CD14-positive monocyte (primary cell): ENCODE measurements around the gene HIPK1. TPM values are rescaled to one million over a fixed set of nuclear protein-coding genes. Genes with fewer than 3 reads are reported as not detected.

Experiments
- DNase-seq, 3 donors: peaks; one replicate each; pipeline ENCODE4 v3.0.0-alpha.2; 2011 to 2022
- H2AFZ ChIP-seq: 2 replicates; pipeline ENCODE4 v1.6.0; 2012; ENCODE audit warnings: mild to moderate bottlenecking, low read depth, low read length, inconsistent platforms; ENCODE audit not compliant: insufficient read depth, poor library complexity, severe bottlenecking
- H3K27ac ChIP-seq, 2 donors: 1 replicate in 1 of 2; 2 replicates in 1 of 2; pipeline ENCODE4 v1.5.1; 2012 to 2013; ENCODE audit warnings: low read length in 2 of 2, control low read depth in 1 of 2, inconsistent platforms in 1 of 2, low read depth in 1 of 2, mild to moderate bottlenecking in 1 of 2
- H3K27me3 ChIP-seq, 2 donors: one replicate each; pipeline versions ENCODE4 v1.6.0 to v1.6.1; 2011 to 2013; ENCODE audit warnings: low read length in 2 of 2; ENCODE audit not compliant: control insufficient read depth in 2 of 2, insufficient read depth in 2 of 2
- H3K36me3 ChIP-seq, 2 donors: replicated peaks in 1 of 2; 1 replicate in 1 of 2; 2 replicates in 1 of 2; pipeline versions ENCODE4 v1.5.1 to v1.6.1; 2012 to 2013; ENCODE audit warnings: low read length in 2 of 2, control low read depth in 1 of 2, inconsistent platforms in 1 of 2, mild to moderate bottlenecking in 1 of 2; ENCODE audit not compliant: insufficient read depth in 2 of 2, control insufficient read depth in 1 of 2
- H3K4me1 ChIP-seq, 2 donors: 1 replicate in 1 of 2; 2 replicates in 1 of 2; pipeline versions ENCODE4 v1.5.1 to v1.6.1; 2012 to 2013; ENCODE audit warnings: low read length in 2 of 2, control low read depth in 1 of 2, inconsistent platforms in 1 of 2, mild to moderate bottlenecking in 1 of 2, moderate library complexity in 1 of 2; ENCODE audit not compliant: insufficient read depth in 2 of 2, control insufficient read depth in 1 of 2
- H3K4me2 ChIP-seq: replicated peaks from 2 replicates; pipeline ENCODE3; 2012; ENCODE audit warnings: low read length, moderate library complexity, mild to moderate bottlenecking; ENCODE audit not compliant: poor library complexity, severe bottlenecking; ENCODE audit errors: extremely low read depth
- H3K4me3 ChIP-seq, 3 experiments: fragments of 200-600 bp in 1 of 3; sonication (generic) in 1 of 3; replicated peaks in 1 of 3; 1 replicate in 2 of 3; 2 replicates in 1 of 3; pipeline ENCODE4 v1.5.1; 2011 to 2013; ENCODE audit warnings: low read length in 3 of 3, mild to moderate bottlenecking in 3 of 3, control low read depth in 2 of 3, low read depth in 2 of 3, inconsistent platforms in 1 of 3, moderate library complexity in 1 of 3
- H3K79me2 ChIP-seq: 2 replicates; pipeline ENCODE4 v1.6.0; 2012; ENCODE audit warnings: mild to moderate bottlenecking, control low read depth, inconsistent platforms, low read length, moderate library complexity; ENCODE audit not compliant: insufficient read depth
- H3K9ac ChIP-seq: 2 replicates; pipeline ENCODE4 v1.6.0; 2017; ENCODE audit warnings: low read length, mild to moderate bottlenecking; ENCODE audit not compliant: insufficient read depth, poor library complexity, severe bottlenecking
- H3K9me3 ChIP-seq, 2 donors: replicated peaks in 1 of 2; 1 replicate in 1 of 2; 2 replicates in 1 of 2; pipeline versions ENCODE4 v1.5.1 to v1.6.1; 2012 to 2013; ENCODE audit warnings: low read length in 2 of 2, control low read depth in 1 of 2; ENCODE audit not compliant: control insufficient read depth in 1 of 2, insufficient read depth in 1 of 2
- H4K20me1 ChIP-seq: 2 replicates; pipeline ENCODE4 v1.6.0; 2012; ENCODE audit warnings: mild to moderate bottlenecking, low read length, control low read depth, moderate library complexity; ENCODE audit not compliant: insufficient read depth
- H3K27ac Mint-ChIP-seq, 7 donors: one replicate each; pipeline ENCODE4 v1.8.0; 2020; ENCODE audit warnings: mild to moderate bottlenecking in 7 of 7, mixed read lengths in 7 of 7, moderate library complexity in 6 of 7, inconsistent platforms in 2 of 7
- H3K27me3 Mint-ChIP-seq, 3 donors: one replicate each; pipeline ENCODE4 v1.8.0; 2021 to 2022; ENCODE audit warnings: low read depth in 3 of 3, mild to moderate bottlenecking in 3 of 3, mixed read lengths in 3 of 3, moderate library complexity in 3 of 3, inconsistent platforms in 1 of 3
- H3K36me3 Mint-ChIP-seq, 2 donors: one replicate each; pipeline ENCODE4 v1.8.0; 2020; ENCODE audit warnings: mixed read lengths in 2 of 2, inconsistent platforms in 1 of 2, mild to moderate bottlenecking in 1 of 2
- H3K4me1 Mint-ChIP-seq: one replicate; pipeline ENCODE4 v1.8.0; 2020; ENCODE audit warnings: mild to moderate bottlenecking, mixed read lengths
- H3K4me3 Mint-ChIP-seq, 2 donors: one replicate each; pipeline ENCODE4 v1.8.0; 2020; ENCODE audit warnings: mild to moderate bottlenecking in 2 of 2, mixed read lengths in 2 of 2, moderate library complexity in 1 of 2
- H3K9me3 Mint-ChIP-seq, 7 donors: one replicate each; pipeline ENCODE4 v1.8.0; 2020 to 2022; ENCODE audit warnings: mixed read lengths in 7 of 7, mild to moderate bottlenecking in 6 of 7, moderate library complexity in 6 of 7, inconsistent platforms in 2 of 7
- WGBS: methylation state at CpG from one replicate; pipeline ENCODE4 v1.1.5; 2013; ENCODE audit warnings: missing lambda C conversion rate; ENCODE audit not compliant: insufficient coverage; 5-methylcytosine and 5-hydroxymethylcytosine counted together
- intact Hi-C, 2 donors: fragments of 100-400 bp; cut with micrococcal nuclease; formaldehyde crosslinking; loops; one replicate each; pipeline versions ENCODE4 v1.15.0 to v1.15.1; 2023
- polyA plus RNA-seq, 3 donors: library from polyadenylated mRNA; depleted of rRNA in 1 of 3; unstranded in 2 of 3; stranded (reverse) in 1 of 3; fragments of 300-500 nt in 2 of 3; fragments of >200 nt in 1 of 3; fragmentation: Illumina TruSeq in 2 of 3; gene quantifications; 1 replicate in 2 of 3; 2 replicates in 1 of 3; pipeline ENCODE4 v1.2.3, GENCODE V29; 2012 to 2021
- TF ChIP-seq, protein P1 (sequence below): fragments of 200-600 bp; IDR thresholded peaks from one replicate; pipeline ENCODE4 v1.8.0; 2022; ENCODE audit warnings: antibody characterized with exemption, mild to moderate bottlenecking

The HIPK1 gene
- polyA plus RNA-seq, 3 donors = 10.1 to 57.2 (median 14.8) TPM

GRCh38 chr1:113980110-113980509 is 51.0 kb downstream of the HIPK1 start:
- Histone ChIP-seq H3K27ac (no peak overlapping the region), H3K4me2 (no peak overlapping the region), H3K27me3 (no peaks in the 10 kb centered on the region), H3K9me3 (no peaks in the 10 kb centered on the region), H3K4me1 (peaks cover 56 to 64% of the 10 kb centered on the region in 2 donors), H3K36me3 (peaks cover 0 to 5% of the 10 kb centered on the region in 2 donors), H4K20me1 (peaks cover 23% of the 10 kb centered on the region), H2AFZ (no peak overlapping the region), H3K79me2 (peaks cover 14% of the 10 kb centered on the region), H3K4me3 (no peak overlapping the region), H3K9ac (no peak overlapping the region)
- peaks cover 75% of the 10 kb centered on the region for H3K4me1 Mint-ChIP-seq
- no peak for DNase-seq
- peaks cover 11 to 17% (median 15%) of the 10 kb centered on the region in 3 donors for H3K27me3 Mint-ChIP-seq
- intact Hi-C loops = no loop called here
- no peak overlapping the region for H3K4me3 Mint-ChIP-seq
- peaks cover 12 to 23% of the 10 kb centered on the region in 2 donors for H3K36me3 Mint-ChIP-seq
- peak overlapping the region in 1 of 7 donors; percentile 26 for H3K27ac Mint-ChIP-seq
- peaks cover 0 to 3% (median 0%) of the 10 kb centered on the region in 7 donors for H3K9me3 Mint-ChIP-seq
- WGBS = 97% methylated on average over 9 of the region's 10 CpGs
- TF ChIP-seq, protein P1, sequence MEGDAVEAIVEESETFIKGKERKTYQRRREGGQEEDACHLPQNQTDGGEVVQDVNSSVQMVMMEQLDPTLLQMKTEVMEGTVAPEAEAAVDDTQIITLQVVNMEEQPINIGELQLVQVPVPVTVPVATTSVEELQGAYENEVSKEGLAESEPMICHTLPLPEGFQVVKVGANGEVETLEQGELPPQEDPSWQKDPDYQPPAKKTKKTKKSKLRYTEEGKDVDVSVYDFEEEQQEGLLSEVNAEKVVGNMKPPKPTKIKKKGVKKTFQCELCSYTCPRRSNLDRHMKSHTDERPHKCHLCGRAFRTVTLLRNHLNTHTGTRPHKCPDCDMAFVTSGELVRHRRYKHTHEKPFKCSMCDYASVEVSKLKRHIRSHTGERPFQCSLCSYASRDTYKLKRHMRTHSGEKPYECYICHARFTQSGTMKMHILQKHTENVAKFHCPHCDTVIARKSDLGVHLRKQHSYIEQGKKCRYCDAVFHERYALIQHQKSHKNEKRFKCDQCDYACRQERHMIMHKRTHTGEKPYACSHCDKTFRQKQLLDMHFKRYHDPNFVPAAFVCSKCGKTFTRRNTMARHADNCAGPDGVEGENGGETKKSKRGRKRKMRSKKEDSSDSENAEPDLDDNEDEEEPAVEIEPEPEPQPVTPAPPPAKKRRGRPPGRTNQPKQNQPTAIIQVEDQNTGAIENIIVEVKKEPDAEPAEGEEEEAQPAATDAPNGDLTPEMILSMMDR = no peak

- H3K27ac Mint-ChIP-seq = peak overlapping the region in 1 of 7 donors; percentile 68
- Histone ChIP-seq H3K27ac (no peak overlapping the region), H3K9ac (peak overlapping the region; percentile 0), H3K79me2 (peaks cover 4% of the 10 kb centered on the region), H3K4me3 (peak overlapping the region in 1 of 3 experiments; percentile 44), H3K9me3 (peaks cover 0 to 9% of the 10 kb centered on the region in 2 donors), H2AFZ (peak overlapping the region; percentile 13), H4K20me1 (peaks cover 13% of the 10 kb centered on the region), H3K36me3 (peaks cover 0 to 4% of the 10 kb centered on the region in 2 donors), H3K4me1 (peaks cover 36 to 43% of the 10 kb centered on the region in 2 donors), H3K27me3 (no peaks in the 10 kb centered on the region), H3K4me2 (peak overlapping the region; percentile 60)
- TF ChIP-seq, protein P1 = no peak
- peaks cover 12 to 18% of the 10 kb centered on the region in 2 donors for H3K36me3 Mint-ChIP-seq
- 37% methylated on average over 6 of the region's 18 CpGs for WGBS
- peaks cover 0 to 9% (median 3%) of the 10 kb centered on the region in 7 donors for H3K9me3 Mint-ChIP-seq
- H3K4me1 Mint-ChIP-seq = peaks cover 54% of the 10 kb centered on the region
- peak overlapping the region; percentile 70 to 89 for H3K4me3 Mint-ChIP-seq
- intact Hi-C loops = no loop called here
- DNase-seq = peak in 2 of 3 donors; percentile 23 to 24
- peaks cover 11 to 16% (median 15%) of the 10 kb centered on the region in 3 donors for H3K27me3 Mint-ChIP-seq
Measured at GRCh38 chr1:113981962-113982931, 53.1 kb downstream of the HIPK1 start.
